H9 (cell line): ENCODE results near the gene CYP19A1. TPM values are rescaled to one million over a fixed set of nuclear protein-coding genes. Genes with fewer than 3 reads are reported as not detected.

Source experiments
- DNase-seq: peaks from one replicate; pipeline ENCODE4 v3.0.0-alpha.2; 2017
- H2AFZ ChIP-seq: one replicate; pipeline ENCODE4 v1.6.1; 2013; ENCODE audit warnings: mild to moderate bottlenecking, low read length, control low read depth, moderate library complexity
- H2AK5ac ChIP-seq: 2 replicates; pipeline ENCODE4 v1.6.1; 2013; ENCODE audit warnings: low read length, control low read depth, mixed read lengths; ENCODE audit not compliant: insufficient read length
- H2BK120ac ChIP-seq: one replicate; pipeline ENCODE4 v1.6.1; 2013; ENCODE audit warnings: low read depth, mild to moderate bottlenecking, low read length, control low read depth, inconsistent platforms; ENCODE audit not compliant: poor library complexity, severe bottlenecking
- H2BK12ac ChIP-seq: 2 replicates; pipeline ENCODE4 v1.6.1; 2013; ENCODE audit warnings: low read length, control low read depth, mixed read lengths, low read depth; ENCODE audit not compliant: insufficient read length
- H2BK15ac ChIP-seq: 2 replicates; pipeline ENCODE4 v1.6.1; 2013; ENCODE audit warnings: low read depth, low read length, control low read depth
- H2BK20ac ChIP-seq: one replicate; pipeline ENCODE4 v1.6.1; 2013; ENCODE audit warnings: low read depth, mild to moderate bottlenecking, low read length, control low read depth, inconsistent platforms; ENCODE audit not compliant: poor library complexity, severe bottlenecking
- H2BK5ac ChIP-seq: 2 replicates; pipeline ENCODE4 v1.6.1; 2013; ENCODE audit warnings: low read length, control low read depth, mixed read lengths; ENCODE audit not compliant: insufficient read length
- H3K14ac ChIP-seq: 2 replicates; pipeline ENCODE4 v1.6.1; 2013; ENCODE audit warnings: low read length, control low read depth; ENCODE audit not compliant: insufficient read depth
- H3K18ac ChIP-seq: 2 replicates; pipeline ENCODE4 v1.6.1; 2013; ENCODE audit warnings: low read depth, mild to moderate bottlenecking, mixed read lengths, low read length, control low read depth; ENCODE audit not compliant: insufficient read length
- H3K23ac ChIP-seq: 2 replicates; pipeline ENCODE4 v1.6.1; 2013; ENCODE audit warnings: low read length, control low read depth, mixed read lengths, low read depth; ENCODE audit not compliant: insufficient read length
- H3K23me2 ChIP-seq: 2 replicates; pipeline ENCODE4 v1.6.1; 2013; ENCODE audit warnings: low read depth, mild to moderate bottlenecking, mixed read lengths, low read length, control low read depth; ENCODE audit not compliant: insufficient read length, poor library complexity, severe bottlenecking
- H3K27ac ChIP-seq: 2 replicates; pipeline ENCODE4 v1.5.1; 2013; ENCODE audit warnings: low read length, control low read depth, mixed read lengths, low read depth; ENCODE audit not compliant: insufficient read length
- H3K27me3 ChIP-seq: 2 replicates; pipeline ENCODE4 v1.6.1; 2013; ENCODE audit warnings: low read length, control low read depth, inconsistent platforms; ENCODE audit not compliant: insufficient read depth
- H3K4ac ChIP-seq: 2 replicates; pipeline ENCODE4 v1.6.1; 2013; ENCODE audit warnings: low read depth, mild to moderate bottlenecking, control low read depth, inconsistent platforms, low read length, moderate library complexity
- H3K4me1 ChIP-seq: 2 replicates; pipeline ENCODE4 v1.6.1; 2013; ENCODE audit warnings: low read length, control low read depth, inconsistent platforms; ENCODE audit not compliant: insufficient read depth
- H3K4me2 ChIP-seq: 2 replicates; pipeline ENCODE4 v1.6.1; 2013; ENCODE audit warnings: low read length, control low read depth, mixed read lengths; ENCODE audit not compliant: insufficient read length, insufficient read depth
- H3K56ac ChIP-seq: 2 replicates; pipeline ENCODE4 v1.6.1; 2013; ENCODE audit warnings: low read depth, mild to moderate bottlenecking, mixed read lengths, low read length, control low read depth; ENCODE audit not compliant: insufficient read length
- H3K79me1 ChIP-seq: 2 replicates; pipeline ENCODE4 v1.6.1; 2013; ENCODE audit warnings: low read depth, mild to moderate bottlenecking, moderate library complexity, low read length, control low read depth, inconsistent platforms; ENCODE audit not compliant: insufficient read depth, poor library complexity, severe bottlenecking
- H3K79me2 ChIP-seq: 2 replicates; pipeline ENCODE4 v1.6.1; 2013; ENCODE audit warnings: low read length, control low read depth, inconsistent platforms; ENCODE audit not compliant: insufficient read depth
- H3K9ac ChIP-seq: 2 replicates; pipeline ENCODE4 v1.6.1; 2013; ENCODE audit warnings: low read length, control low read depth, mixed read lengths; ENCODE audit not compliant: insufficient read length; ENCODE audit errors: extremely low read depth
- H3K9me3 ChIP-seq: one replicate; pipeline ENCODE4 v1.6.1; 2013; ENCODE audit warnings: low read depth, low read length, inconsistent platforms; ENCODE audit not compliant: control insufficient read depth
- H3T11ph ChIP-seq: one replicate; pipeline ENCODE4 v1.6.1; 2013; ENCODE audit warnings: mild to moderate bottlenecking, low read length, control low read depth, inconsistent platforms
- H4K20me1 ChIP-seq: one replicate; pipeline ENCODE4 v1.6.1; 2013; ENCODE audit not compliant: control insufficient read depth, insufficient read length, insufficient read depth
- H4K5ac ChIP-seq: 2 replicates; pipeline ENCODE4 v1.6.1; 2013; ENCODE audit warnings: low read depth, mild to moderate bottlenecking, mixed read lengths, low read length, control low read depth; ENCODE audit not compliant: insufficient read length
- H4K8ac ChIP-seq: replicated peaks from 2 replicates; pipeline ENCODE4 v1.6.1; 2013; ENCODE audit warnings: low read length, control low read depth, mixed read lengths, low read depth; ENCODE audit not compliant: insufficient read length
- H4K91ac ChIP-seq: 2 replicates; pipeline ENCODE4 v1.6.1; 2013; ENCODE audit warnings: low read depth, mild to moderate bottlenecking, moderate library complexity, mixed read lengths, low read length, control low read depth; ENCODE audit not compliant: insufficient read length
- H3K27ac Mint-ChIP-seq, 3 experiments: 2 replicates in 2 of 3; 3 replicates in 1 of 3; pipeline ENCODE4 v1.8.0; 2020 to 2021; ENCODE audit warnings: mixed read lengths in 3 of 3, mild to moderate bottlenecking in 1 of 3, moderate library complexity in 1 of 3
- H3K27me3 Mint-ChIP-seq: 2 replicates; pipeline ENCODE4 v1.8.0; 2021; ENCODE audit warnings: low read depth, mild to moderate bottlenecking, moderate library complexity, mixed read lengths
- H3K36me3 Mint-ChIP-seq, 3 experiments: 2 replicates in 2 of 3; 3 replicates in 1 of 3; pipeline ENCODE4 v1.8.0; 2020 to 2021; ENCODE audit warnings: low read depth in 3 of 3, mixed read lengths in 3 of 3; ENCODE audit not compliant: insufficient read depth in 1 of 3
- H3K4me1 Mint-ChIP-seq, 2 experiments: 2 replicates each; pipeline ENCODE4 v1.8.0; 2020; ENCODE audit warnings: mixed read lengths in 2 of 2
- H3K4me3 Mint-ChIP-seq, 2 experiments: 2 replicates in 1 of 2; 3 replicates in 1 of 2; pipeline ENCODE4 v1.8.0; 2020 to 2021; ENCODE audit warnings: mild to moderate bottlenecking in 2 of 2, mixed read lengths in 2 of 2, moderate library complexity in 1 of 2
- H3K9me3 Mint-ChIP-seq, 2 experiments: 2 replicates in 1 of 2; 3 replicates in 1 of 2; pipeline ENCODE4 v1.8.0; 2020; ENCODE audit warnings: mild to moderate bottlenecking in 2 of 2, mixed read lengths in 2 of 2, moderate library complexity in 1 of 2
- WGBS: extraction: QIAGEN DNeasy Blood & Tissue Kit; methylation state at CpG from one replicate; pipeline ENCODE4 v1.1.7; 2013; ENCODE audit warnings: missing lambda C conversion rate, low lambda C conversion rate, mixed read lengths; ENCODE audit not compliant: insufficient read length; ENCODE audit errors: extremely low coverage; 5-methylcytosine and 5-hydroxymethylcytosine counted together
- total RNA-seq: library from RNA; stranded (reverse); gene quantifications from 2 replicates; pipeline ENCODE4 v1.2.1, GENCODE V29; 2021
- TF ChIP-seq, protein P1 (sequence below): fragments of 200-600 bp; sonication (generic); conservative IDR thresholded peaks from 3 replicates; pipeline ENCODE4 v1.8.0; 2021; ENCODE audit warnings: antibody characterized with exemption, mild to moderate bottlenecking

The CYP19A1 gene
- total RNA-seq, 1 experiment from 2014 or later: not detected

DNA sequence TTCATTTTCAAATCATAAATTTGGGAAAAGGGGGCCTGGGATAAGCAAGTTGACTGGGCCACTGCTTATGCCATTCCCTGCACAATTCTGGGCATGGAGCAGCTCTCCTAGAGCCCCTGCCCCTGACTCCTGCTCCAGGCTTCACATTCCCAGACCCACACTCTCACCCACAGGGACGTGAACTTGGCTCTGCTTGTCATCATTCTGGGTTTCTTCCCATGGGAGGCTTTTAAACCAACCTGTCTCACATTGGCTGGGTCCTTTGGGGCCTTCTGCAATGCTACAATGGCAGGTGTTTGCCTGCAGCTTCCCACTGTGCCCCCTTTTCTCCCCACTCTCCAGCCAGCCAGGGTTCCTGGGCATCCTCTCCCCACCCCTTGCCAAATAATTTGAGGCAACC, 49.1 kb downstream of the CYP19A1 start:
- no CpG with 5 or more reads among the region's 1 CpG for WGBS

More for the DNA sequence above, 49.1 kb downstream of the CYP19A1 start:
- Histone ChIP-seq H4K5ac (no peak overlapping the region), H2AK5ac (no peak overlapping the region), H3K27me3 (no peaks in the 10 kb centered on the region), H3K18ac (no peak overlapping the region), H3K14ac (no peak overlapping the region), H3K4ac (no peak overlapping the region), H3K4me1 (no peaks in the 10 kb centered on the region), H3K4me2 (no peak overlapping the region), H3K9me3 (no peaks in the 10 kb centered on the region), H2BK120ac (no peak overlapping the region), H2BK20ac (no peak overlapping the region), H2BK12ac (no peak overlapping the region), H3K23ac (no peak overlapping the region), H2BK5ac (no peak overlapping the region), H3T11ph (no peak overlapping the region), H4K20me1 (no peaks in the 10 kb centered on the region), H3K27ac (no peak overlapping the region), H2AFZ (no peak overlapping the region), H3K79me1 (no peaks in the 10 kb centered on the region), H4K8ac (no peak overlapping the region), H3K9ac (no peak overlapping the region), H2BK15ac (no peak overlapping the region), H3K23me2 (no peaks in the 10 kb centered on the region), H3K79me2 (no peaks in the 10 kb centered on the region; the same call in 1 of the 2 replicates), H4K91ac (no peak overlapping the region), H3K56ac (no peak overlapping the region)
- Mint-ChIP-seq H3K27ac (no peak overlapping the region), H3K4me3 (no peak overlapping the region), H3K36me3 (peaks cover 0 to 4% (median 4%) of the 10 kb centered on the region in 3 experiments; a peak in 4 of 7 replicates), H3K4me1 (no peaks in the 10 kb centered on the region), H3K9me3 (peaks cover 7 to 9% of the 10 kb centered on the region in 2 experiments), H3K27me3 (peaks cover 3% of the 10 kb centered on the region)
- no peak for DNase-seq
- TF ChIP-seq, protein P1, sequence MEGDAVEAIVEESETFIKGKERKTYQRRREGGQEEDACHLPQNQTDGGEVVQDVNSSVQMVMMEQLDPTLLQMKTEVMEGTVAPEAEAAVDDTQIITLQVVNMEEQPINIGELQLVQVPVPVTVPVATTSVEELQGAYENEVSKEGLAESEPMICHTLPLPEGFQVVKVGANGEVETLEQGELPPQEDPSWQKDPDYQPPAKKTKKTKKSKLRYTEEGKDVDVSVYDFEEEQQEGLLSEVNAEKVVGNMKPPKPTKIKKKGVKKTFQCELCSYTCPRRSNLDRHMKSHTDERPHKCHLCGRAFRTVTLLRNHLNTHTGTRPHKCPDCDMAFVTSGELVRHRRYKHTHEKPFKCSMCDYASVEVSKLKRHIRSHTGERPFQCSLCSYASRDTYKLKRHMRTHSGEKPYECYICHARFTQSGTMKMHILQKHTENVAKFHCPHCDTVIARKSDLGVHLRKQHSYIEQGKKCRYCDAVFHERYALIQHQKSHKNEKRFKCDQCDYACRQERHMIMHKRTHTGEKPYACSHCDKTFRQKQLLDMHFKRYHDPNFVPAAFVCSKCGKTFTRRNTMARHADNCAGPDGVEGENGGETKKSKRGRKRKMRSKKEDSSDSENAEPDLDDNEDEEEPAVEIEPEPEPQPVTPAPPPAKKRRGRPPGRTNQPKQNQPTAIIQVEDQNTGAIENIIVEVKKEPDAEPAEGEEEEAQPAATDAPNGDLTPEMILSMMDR: no peak
